Activated CD4-positive, alpha-beta T cell treated with anti-CD3 and anti-CD28 coated beads, Interleukin-2, Interleukin-6, amounts not matched to agents 100 ng/mL and 50 ng/mL, durations not matched to agents 16 hours and 8 hours (primary cell): ENCODE data around the gene HOXB13.

Experiments
- DNase-seq: peaks from one replicate; pipeline ENCODE4 v3.0.0-alpha.2; 2020

Gene HOXB13

GRCh38 chr17:48704361-48705248, 23.9 kb downstream of the HOXB13 start:
- no peak for DNase-seq

- no peak for DNase-seq
These were observed 26.6 kb downstream of the HOXB13 start for GRCh38 chr17:48701864-48702532.

GRCh38 chr17:48693178-48693577, 35.4 kb downstream of the HOXB13 start:
- no peak for DNase-seq

GRCh38 chr17:48692049-48692448, 36.5 kb downstream of the HOXB13 start:
- DNase-seq = no peak

- DNase-seq = no peak
These were observed 37.9 kb downstream of the HOXB13 start for GRCh38 chr17:48690655-48691054.

- DNase-seq = no peak
These were observed 46.9 kb downstream of the HOXB13 start for GRCh38 chr17:48681609-48682008.

GRCh38 chr17:48679385-48680096, 49.0 kb downstream of the HOXB13 start:
- no peak for DNase-seq

- DNase-seq = peak; percentile 80
These were observed 50.2 kb downstream of the HOXB13 start for GRCh38 chr17:48678141-48678971.

GRCh38 chr17:48676963-48677558, 51.5 kb downstream of the HOXB13 start:
- DNase-seq = no peak
